ENCODE results near the gene ZG16. TPM values are rescaled to one million over a fixed set of nuclear protein-coding genes. Genes with fewer than 3 reads are reported as not detected.

Gene ZG16
- polyA plus RNA-seq, 1 donor: not detected

- no peak for DNase-seq
Measured at GRCh38 chr16:29826342-29826695, 48.3 kb downstream of the ZG16 start.

- no peak for DNase-seq
Measured at GRCh38 chr16:29830774-29831173, 52.7 kb downstream of the ZG16 start.

- no peak for DNase-seq
Measured at GRCh38 chr16:29831490-29831889, 53.4 kb downstream of the ZG16 start.

Other genes starting within 250 kb of the ZG16 start
- 1.3 TPM for gene SPN, start 115.0 kb upstream of the ZG16 start, polyA plus RNA-seq (ENCODE audit: insufficient read length)
- 80.1 TPM for gene QPRT, start 99.1 kb upstream of the ZG16 start, polyA plus RNA-seq (ENCODE audit: insufficient read length)
- 0.43 TPM for gene C16orf54, start 32.3 kb upstream of the ZG16 start, polyA plus RNA-seq (ENCODE audit: insufficient read length)
- gene KIF22, start 12.5 kb downstream of the ZG16 start, polyA plus RNA-seq (ENCODE audit: insufficient read length): 31.7 TPM
- 270 TPM for gene MAZ, start 28.3 kb downstream of the ZG16 start, polyA plus RNA-seq (ENCODE audit: insufficient read length)
- 13.3 TPM for gene PRRT2, start 33.9 kb downstream of the ZG16 start, polyA plus RNA-seq (ENCODE audit: insufficient read length)
- gene PAGR1, start 37.9 kb downstream of the ZG16 start, polyA plus RNA-seq (ENCODE audit: insufficient read length): 27.8 TPM
- 26.5 TPM for gene MVP, start 42.2 kb downstream of the ZG16 start, polyA plus RNA-seq (ENCODE audit: insufficient read length)
- gene CDIPT, start 85.0 kb downstream of the ZG16 start, polyA plus RNA-seq (ENCODE audit: insufficient read length): 41.9 TPM
- 3.3 TPM for gene SEZ6L2, start 121.3 kb downstream of the ZG16 start, polyA plus RNA-seq (ENCODE audit: insufficient read length)
- gene ASPHD1, start 122.2 kb downstream of the ZG16 start, polyA plus RNA-seq (ENCODE audit: insufficient read length): 1.0 TPM
- 14.0 TPM for gene KCTD13, start 148.0 kb downstream of the ZG16 start, polyA plus RNA-seq (ENCODE audit: insufficient read length)
- gene TMEM219, start 183.8 kb downstream of the ZG16 start, polyA plus RNA-seq (ENCODE audit: insufficient read length): 61.2 TPM
- 36.0 TPM for gene TAOK2, start 195.6 kb downstream of the ZG16 start, polyA plus RNA-seq (ENCODE audit: insufficient read length)
- gene HIRIP3, start 217.4 kb downstream of the ZG16 start, polyA plus RNA-seq (ENCODE audit: insufficient read length): 16.4 TPM
- 43.7 TPM for gene INO80E, start 218.0 kb downstream of the ZG16 start, polyA plus RNA-seq (ENCODE audit: insufficient read length)
- gene DOC2A, start 232.8 kb downstream of the ZG16 start, polyA plus RNA-seq (ENCODE audit: insufficient read length): 1.4 TPM
- not detected for gene C16orf92, start 244.9 kb downstream of the ZG16 start, polyA plus RNA-seq (ENCODE audit: insufficient read length)